HL-60 (cell line): Measurements from ENCODE around the gene PRKRA.

Experiments
- POLR2AphosphoS5 ChIP-seq: IDR thresholded peaks from 2 replicates; pipeline ENCODE4 v1.6.1; 2012; ENCODE audit warnings: low read depth
- TF ChIP-seq, protein P1 (sequence below): IDR thresholded peaks from 2 replicates; pipeline ENCODE4 v1.6.1; 2012; ENCODE audit warnings: low read depth; ENCODE audit not compliant: insufficient replicate concordance

DNA sequence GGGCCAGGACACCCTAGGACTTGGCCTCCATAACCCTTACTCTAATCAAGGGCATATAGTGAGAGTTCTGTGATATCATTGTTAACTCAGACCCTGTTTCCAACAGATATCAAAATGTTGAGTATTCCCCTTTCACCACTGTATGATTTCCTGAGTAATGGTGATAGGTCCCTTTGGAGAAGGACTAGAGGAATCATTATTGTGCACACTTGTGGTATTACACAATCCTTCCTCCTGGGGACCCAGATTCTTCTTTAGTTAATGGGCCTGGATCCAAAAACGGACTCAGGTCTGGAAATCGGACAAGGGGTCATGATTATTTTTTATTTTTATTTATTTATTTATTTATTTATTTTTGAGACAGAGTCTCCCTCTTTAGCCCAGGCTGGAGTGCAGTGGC, 23.5 kb downstream of the PRKRA start:
- TF ChIP-seq, protein P1, sequence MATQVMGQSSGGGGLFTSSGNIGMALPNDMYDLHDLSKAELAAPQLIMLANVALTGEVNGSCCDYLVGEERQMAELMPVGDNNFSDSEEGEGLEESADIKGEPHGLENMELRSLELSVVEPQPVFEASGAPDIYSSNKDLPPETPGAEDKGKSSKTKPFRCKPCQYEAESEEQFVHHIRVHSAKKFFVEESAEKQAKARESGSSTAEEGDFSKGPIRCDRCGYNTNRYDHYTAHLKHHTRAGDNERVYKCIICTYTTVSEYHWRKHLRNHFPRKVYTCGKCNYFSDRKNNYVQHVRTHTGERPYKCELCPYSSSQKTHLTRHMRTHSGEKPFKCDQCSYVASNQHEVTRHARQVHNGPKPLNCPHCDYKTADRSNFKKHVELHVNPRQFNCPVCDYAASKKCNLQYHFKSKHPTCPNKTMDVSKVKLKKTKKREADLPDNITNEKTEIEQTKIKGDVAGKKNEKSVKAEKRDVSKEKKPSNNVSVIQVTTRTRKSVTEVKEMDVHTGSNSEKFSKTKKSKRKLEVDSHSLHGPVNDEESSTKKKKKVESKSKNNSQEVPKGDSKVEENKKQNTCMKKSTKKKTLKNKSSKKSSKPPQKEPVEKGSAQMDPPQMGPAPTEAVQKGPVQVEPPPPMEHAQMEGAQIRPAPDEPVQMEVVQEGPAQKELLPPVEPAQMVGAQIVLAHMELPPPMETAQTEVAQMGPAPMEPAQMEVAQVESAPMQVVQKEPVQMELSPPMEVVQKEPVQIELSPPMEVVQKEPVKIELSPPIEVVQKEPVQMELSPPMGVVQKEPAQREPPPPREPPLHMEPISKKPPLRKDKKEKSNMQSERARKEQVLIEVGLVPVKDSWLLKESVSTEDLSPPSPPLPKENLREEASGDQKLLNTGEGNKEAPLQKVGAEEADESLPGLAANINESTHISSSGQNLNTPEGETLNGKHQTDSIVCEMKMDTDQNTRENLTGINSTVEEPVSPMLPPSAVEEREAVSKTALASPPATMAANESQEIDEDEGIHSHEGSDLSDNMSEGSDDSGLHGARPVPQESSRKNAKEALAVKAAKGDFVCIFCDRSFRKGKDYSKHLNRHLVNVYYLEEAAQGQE, result no peak
- TF ChIP-seq POLR2AphosphoS5, result no peak
